Psoas muscle (tissue), 8 donors: ENCODE results near the gene DTX2. TPM values are rescaled to one million over a fixed set of nuclear protein-coding genes. Genes with fewer than 3 reads are reported as not detected.
"Not testable (repeated sequence)": the region's sequence is repeated elsewhere in the genome, so short reads cannot be mapped to it uniquely, and the experiment has no call there.

Experiments
- ATAC-seq, 4 donors: fragments of 200-7000 bp; cut with Tn5 transposase; one replicate each; pipeline ENCODE4 v1.9.1; 2020; ENCODE audit warnings: moderate library complexity in 3 of 4, mild to moderate bottlenecking in 2 of 4
- DNase-seq, 2 donors: peaks; one replicate each; pipeline ENCODE4 v3.0.0-alpha.2; 2020
- H3K27ac ChIP-seq: fragments of 200-600 bp; one replicate; pipeline ENCODE4 v1.8.0; 2022
- H3K27me3 ChIP-seq, 3 donors: fragments of 200-600 bp in 1 of 3; one replicate each; pipeline versions ENCODE4 v1.6.1 to v1.8.0; 2013 to 2022; ENCODE audit warnings: low read length in 2 of 3, mild to moderate bottlenecking in 2 of 3, moderate library complexity in 1 of 3; ENCODE audit not compliant: insufficient read depth in 3 of 3
- H3K36me3 ChIP-seq, 2 donors: fragments of 200-600 bp in 1 of 2; one replicate each; pipeline versions ENCODE4 v1.6.1 to v1.8.0; 2013 to 2022; ENCODE audit warnings: low read depth in 1 of 2, mild to moderate bottlenecking in 1 of 2, moderate library complexity in 1 of 2; ENCODE audit not compliant: insufficient read depth in 1 of 2
- H3K4me1 ChIP-seq: fragments of 200-600 bp; one replicate; pipeline ENCODE4 v1.8.0; 2022
- H3K4me3 ChIP-seq: fragments of 200-600 bp; one replicate; pipeline ENCODE4 v1.8.0; 2022; ENCODE audit warnings: mild to moderate bottlenecking
- H3K9me3 ChIP-seq: fragments of 200-600 bp; one replicate; pipeline ENCODE4 v1.8.0; 2022
- WGBS, 3 donors: extraction: QIAGEN DNeasy Blood & Tissue Kit; methylation state at CpG; one replicate each; pipeline versions ENCODE4 v1.1.6 to v1.1.7; 2013; 5-methylcytosine and 5-hydroxymethylcytosine counted together
- intact Hi-C, 2 donors: fragments of 100-400 bp; cut with DNase I; formaldehyde crosslinking; loops; one replicate each; pipeline versions ENCODE4 v1.11.0 to v1.14.2; 2022
- long read RNA-seq, 2 donors: library from polyadenylated mRNA; unstranded; transcript quantifications; one replicate each; pipeline ENCODE4 v2.0.0, GENCODE V29; 2021
- polyA plus RNA-seq, 3 donors: library from polyadenylated mRNA; stranded (reverse); fragments of 200-250 nt; gene quantifications; one replicate each; pipeline ENCODE4 v1.2.3, GENCODE V29; 2013
- total RNA-seq, 4 donors: library from RNA; stranded (reverse); fragmentation: NEBNext Ultra II Directional in 2 of 4; extraction: Animal tissue kit (Norgen Biotek cat#: 25700) in 2 of 4; gene quantifications; one replicate each; pipeline versions ENCODE4 v1.2.1 to v1.2.4, GENCODE V29; 2021 to 2023
- TF ChIP-seq, protein P1 (sequence below): fragments of 200-600 bp; IDR thresholded peaks from one replicate; pipeline ENCODE4 v1.8.0; 2022; ENCODE audit warnings: antibody characterized with exemption
- donor health status: healthy with polysubstance abuse.
- donor health status: DM: no; HTN: no; CAD: no; lungs with moderate emphysema.
- donor health status: Bipolar disorder and iron deficiency.
- donor health status: healthy.
- donor health status: DM: yes; HTN: yes; CAD: no.
- donor health status: DM: no; HTN: no; CAD: no.
- donor health status: DM: no; HTN: no; CAD: no.
- donor health status: DM: yes; HTN: yes; CAD: no.

DTX2 gene
- total RNA-seq (10 to 100 TPM; 10.5 to 15.7 (median 14.6) TPM), polyA plus RNA-seq (10 to 100 TPM; 12.8 to 21.5 (median 18.1) TPM)
- long read RNA-seq, donor 1, partial matches to known transcripts = 6 of 15 reads
- long read RNA-seq, donor 1, other reads (novel, unspliced or antisense) = 8 of 15 reads
- long read RNA-seq, donor 2, partial matches to known transcripts = 5 of 25 reads
- long read RNA-seq, donor 2, other reads (novel, unspliced or antisense) = 20 of 25 reads

DNA sequence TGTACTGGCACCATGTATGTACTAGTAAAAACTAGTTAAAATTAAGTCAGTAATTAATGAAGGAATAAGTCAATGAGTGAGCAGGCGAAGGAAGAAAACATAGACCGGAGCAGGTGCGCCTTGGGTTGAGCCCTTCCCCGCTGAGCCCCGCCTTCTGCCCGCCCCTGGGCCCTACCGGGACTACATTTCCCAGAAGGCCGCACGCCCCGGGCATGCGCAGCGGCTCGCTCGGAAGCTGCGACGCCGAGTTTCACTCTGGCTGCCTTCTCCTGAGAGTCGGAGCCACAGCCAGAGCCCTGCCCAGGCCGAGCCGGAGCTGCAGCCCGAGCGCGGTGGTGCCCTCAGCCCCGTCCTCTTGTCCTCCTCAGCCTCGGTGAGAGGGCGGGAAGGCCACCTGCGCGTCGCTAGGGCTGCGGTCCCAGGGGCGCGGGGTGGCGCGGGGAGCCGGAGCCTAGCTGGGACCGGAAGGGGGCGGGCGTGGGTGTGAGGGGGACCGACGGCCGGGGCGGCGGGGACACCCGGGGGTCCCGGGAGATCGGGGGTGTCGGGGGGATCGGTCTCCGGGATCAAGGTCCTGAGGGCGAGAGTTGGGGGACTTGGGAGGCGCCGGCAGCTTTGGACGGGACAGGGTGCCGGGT, at the start of gene DTX2:
Gene DTX2 (plus strand): TSS at position 246 of the 638 bp plus-strand sequence. CDS start 18,801 bp downstream, outside the sequence.
- H3K36me3 ChIP-seq, H3K9me3 ChIP-seq, H3K4me1 ChIP-seq, intact Hi-C loops, H3K27me3 ChIP-seq: not testable (repeated sequence)
- peak; percentile 94 to 97 (median 97) for ATAC-seq
- WGBS, 3 donors = 0% methylated on average over 11 to 16 of the region's 54 CpGs
- Histone ChIP-seq H3K27ac (peak within 1 kb of the TSS; percentile 46), H3K4me3 (peak within 1 kb of the TSS; percentile 63)
- DNase-seq = peak in 1 of 2 donors; percentile 40

GRCh38 chr7:76412249-76412648, 49.3 kb upstream of the DTX2 start:
- ATAC-seq = no peak

GRCh38 chr7:76417654-76418310, 43.7 kb upstream of the DTX2 start:
- H3K9me3 ChIP-seq, DNase-seq, H3K36me3 ChIP-seq, H3K4me1 ChIP-seq, intact Hi-C loops, ATAC-seq, H3K27me3 ChIP-seq, H3K27ac ChIP-seq, H3K4me3 ChIP-seq: not testable (repeated sequence)
- WGBS, 3 donors = 93 to 96% (median 94%) methylated on average over 10 of the region's 10 CpGs

More at GRCh38 chr7:76412249-76412648, 49.3 kb upstream of the DTX2 start:
- Histone ChIP-seq H3K27me3 (no peaks in the 10 kb centered on the region), H3K36me3 (no peaks in the 10 kb centered on the region), H3K9me3 (no peaks in the 10 kb centered on the region), H3K4me3 (no peak overlapping the region), H3K4me1 (no peaks in the 10 kb centered on the region), H3K27ac (no peak overlapping the region)
- no peak for DNase-seq
- intact Hi-C loops = no loop called here
- TF ChIP-seq, protein P1, sequence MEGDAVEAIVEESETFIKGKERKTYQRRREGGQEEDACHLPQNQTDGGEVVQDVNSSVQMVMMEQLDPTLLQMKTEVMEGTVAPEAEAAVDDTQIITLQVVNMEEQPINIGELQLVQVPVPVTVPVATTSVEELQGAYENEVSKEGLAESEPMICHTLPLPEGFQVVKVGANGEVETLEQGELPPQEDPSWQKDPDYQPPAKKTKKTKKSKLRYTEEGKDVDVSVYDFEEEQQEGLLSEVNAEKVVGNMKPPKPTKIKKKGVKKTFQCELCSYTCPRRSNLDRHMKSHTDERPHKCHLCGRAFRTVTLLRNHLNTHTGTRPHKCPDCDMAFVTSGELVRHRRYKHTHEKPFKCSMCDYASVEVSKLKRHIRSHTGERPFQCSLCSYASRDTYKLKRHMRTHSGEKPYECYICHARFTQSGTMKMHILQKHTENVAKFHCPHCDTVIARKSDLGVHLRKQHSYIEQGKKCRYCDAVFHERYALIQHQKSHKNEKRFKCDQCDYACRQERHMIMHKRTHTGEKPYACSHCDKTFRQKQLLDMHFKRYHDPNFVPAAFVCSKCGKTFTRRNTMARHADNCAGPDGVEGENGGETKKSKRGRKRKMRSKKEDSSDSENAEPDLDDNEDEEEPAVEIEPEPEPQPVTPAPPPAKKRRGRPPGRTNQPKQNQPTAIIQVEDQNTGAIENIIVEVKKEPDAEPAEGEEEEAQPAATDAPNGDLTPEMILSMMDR = no peak
- WGBS, 3 donors = 79 to 87% (median 82%) methylated on average over 5 of the region's 5 CpGs

DNA sequence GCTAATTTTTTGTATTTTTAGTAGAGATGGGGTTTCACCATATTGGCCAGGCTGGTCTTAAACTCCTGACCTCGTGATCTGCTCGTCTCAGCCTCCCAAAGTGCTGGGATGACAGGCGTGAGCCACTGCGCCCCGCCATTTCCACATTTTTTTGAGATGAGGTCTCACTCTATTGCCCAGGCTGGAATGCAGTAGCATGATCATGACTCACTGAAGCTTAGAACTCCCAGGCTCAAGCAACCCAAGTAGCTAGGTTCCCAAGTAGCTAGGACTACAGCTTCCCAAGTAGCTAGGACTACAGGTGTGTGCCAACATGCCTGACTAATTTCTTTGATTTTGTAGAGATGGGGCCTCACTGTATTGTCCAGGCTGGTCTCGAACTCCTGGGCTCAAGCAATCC, 40.4 kb upstream of the DTX2 start:
- DNase-seq, ATAC-seq, H3K36me3 ChIP-seq, H3K9me3 ChIP-seq, intact Hi-C loops, H3K27me3 ChIP-seq, H3K4me3 ChIP-seq, H3K27ac ChIP-seq, H3K4me1 ChIP-seq: not testable (repeated sequence)
- 80 to 82% (median 82%) methylated on average over 6 of the region's 6 CpGs for WGBS, 3 donors

DNA sequence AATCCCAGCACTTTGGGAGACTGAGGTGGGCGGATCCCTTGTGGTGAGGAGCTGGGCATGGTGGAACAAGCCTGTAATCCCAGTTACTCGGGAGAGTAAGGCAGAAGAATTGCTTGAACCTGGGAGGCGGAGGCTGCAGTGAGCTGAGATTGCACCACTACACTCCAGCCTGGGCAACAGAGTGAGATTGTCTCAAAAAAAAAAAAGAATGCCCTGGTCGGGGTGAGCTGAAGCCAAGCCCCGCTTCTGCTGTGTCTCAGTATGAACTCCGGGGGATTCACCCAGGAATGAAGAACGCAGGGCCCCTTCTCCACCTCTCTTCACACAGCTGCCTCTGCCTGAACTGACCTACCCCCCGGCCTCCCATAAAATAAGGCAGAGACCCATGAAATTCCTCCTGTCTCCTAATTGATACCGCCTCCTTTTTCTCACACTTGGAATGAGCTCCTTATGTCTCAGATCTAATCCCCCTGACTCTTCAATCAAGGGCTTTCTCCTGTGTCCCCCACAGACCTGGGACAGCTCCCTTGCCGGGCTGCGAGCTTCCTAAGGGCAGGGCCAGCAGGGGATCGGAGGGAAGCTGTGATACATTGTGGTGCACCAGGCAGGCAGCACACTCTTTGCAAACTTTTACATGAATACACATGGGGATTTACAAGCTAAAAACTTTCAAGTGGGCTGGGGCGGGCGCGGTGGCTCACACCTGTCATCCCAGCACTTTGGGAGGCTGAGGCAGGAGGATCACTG, 37.7 kb upstream of the DTX2 start:
- Histone ChIP-seq H3K4me1 (no peaks in the 10 kb centered on the region), H3K4me3 (no peak overlapping the region), H3K36me3 (no peaks in the 10 kb centered on the region), H3K9me3 (peaks cover 6% of the 10 kb centered on the region), H3K27ac (no peak overlapping the region), H3K27me3 (no peaks in the 10 kb centered on the region)
- WGBS, 3 donors = 57 to 67% (median 63%) methylated on average over 15 of the region's 15 CpGs
- intact Hi-C loops = no loop called here
- no peak for DNase-seq
- no peak for ATAC-seq
- TF ChIP-seq, protein P1 = no peak
